ENCODE data around the gene PLEKHS1. TPM values are rescaled to one million over a fixed set of nuclear protein-coding genes. Genes with fewer than 3 reads are reported as not detected.
"Not testable (repeated sequence)": the region's sequence is repeated elsewhere in the genome, so short reads cannot be mapped to it uniquely, and the experiment has no call there.

The PLEKHS1 gene
- polyA plus RNA-seq, 1 of the 3 experiments (the other 2 are of a cell fraction), result not detected

DNA sequence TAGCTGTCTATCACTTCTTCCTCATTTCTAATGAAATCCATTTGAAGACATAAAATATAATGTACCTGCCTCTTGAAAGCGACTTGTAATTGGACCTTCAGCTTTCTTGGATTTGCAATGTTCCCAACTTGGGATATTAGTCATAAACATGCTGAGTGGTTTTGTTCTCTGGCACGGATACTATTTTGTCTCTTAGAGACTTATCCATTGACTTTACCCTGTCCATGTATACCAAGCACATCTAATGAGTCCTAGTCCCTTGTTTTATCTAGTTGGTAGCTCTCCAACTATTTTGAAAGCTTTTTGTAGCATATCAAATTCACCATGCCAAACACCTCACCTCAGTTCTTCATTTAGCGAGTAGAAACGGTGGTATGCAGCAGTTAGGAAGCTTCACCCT is 18.9 kb downstream of the PLEKHS1 start:
- no peaks in the 10 kb centered on the region; the same call in 1 of the 2 replicates for H3K27me3 ChIP-seq (ENCODE audit: insufficient read depth)
- no peak overlapping the region for H3K9ac ChIP-seq
- H3K79me2 ChIP-seq (ENCODE audit: insufficient read depth), result no peaks in the 10 kb centered on the region
- H3K4me3 ChIP-seq (ENCODE audit: low read depth in 2 of 2, low read length in 1 of 2), result no peak overlapping the region
- ChIA-PET CTCF (interaction anchor here (1.0 to 1.1 kb wide), 2 partner anchors 29 to 66 kb away, joined by 3 read pairs; no protein-coding TSS in a partner anchor), POLR2A (no interaction called here)
- H3K4me1 ChIP-seq (ENCODE audit: control insufficient read depth in 1 of 2, insufficient read depth in 2 of 2, low read depth in 1 of 2, low read length in 1 of 2), result no peaks in the 10 kb centered on the region
- TF ChIP-seq NFIC (IDR thresholded peaks at IDR 0.05; ENCODE audit: borderline replicate concordance) (no peak), NRF1 (IDR thresholded peaks at IDR 0.05; ENCODE audit: low read depth, low read length) (no peak), TAF1 (IDR thresholded peaks at IDR 0.05; ENCODE audit: borderline replicate concordance, low read depth, low read length) (no peak), FOSL2 (IDR thresholded peaks at IDR 0.05; ENCODE audit: borderline replicate concordance, low read depth) (no peak), GATA2 (CRISPR knock-in tag; IDR thresholded peaks at IDR 0.05) (no peak), SMC3 (IDR thresholded peaks at IDR 0.05; ENCODE audit: low read depth, low read length) (no peak), POLR2AphosphoS5 (IDR thresholded peaks at IDR 0.05; ENCODE audit: low read depth, low read length) (no peak), MXI1 (IDR thresholded peaks at IDR 0.05; ENCODE audit: low read depth, low read length) (no peak), CHD2 (IDR thresholded peaks at IDR 0.05; ENCODE audit: low read length, partially characterized antibody) (no peak), MEF2A (IDR thresholded peaks at IDR 0.05; ENCODE audit: borderline replicate concordance, low read depth) (no peak), RFX5 (IDR thresholded peaks at IDR 0.05; ENCODE audit: low read length) (no peak)
- TF ChIP-seq, protein P1, sequence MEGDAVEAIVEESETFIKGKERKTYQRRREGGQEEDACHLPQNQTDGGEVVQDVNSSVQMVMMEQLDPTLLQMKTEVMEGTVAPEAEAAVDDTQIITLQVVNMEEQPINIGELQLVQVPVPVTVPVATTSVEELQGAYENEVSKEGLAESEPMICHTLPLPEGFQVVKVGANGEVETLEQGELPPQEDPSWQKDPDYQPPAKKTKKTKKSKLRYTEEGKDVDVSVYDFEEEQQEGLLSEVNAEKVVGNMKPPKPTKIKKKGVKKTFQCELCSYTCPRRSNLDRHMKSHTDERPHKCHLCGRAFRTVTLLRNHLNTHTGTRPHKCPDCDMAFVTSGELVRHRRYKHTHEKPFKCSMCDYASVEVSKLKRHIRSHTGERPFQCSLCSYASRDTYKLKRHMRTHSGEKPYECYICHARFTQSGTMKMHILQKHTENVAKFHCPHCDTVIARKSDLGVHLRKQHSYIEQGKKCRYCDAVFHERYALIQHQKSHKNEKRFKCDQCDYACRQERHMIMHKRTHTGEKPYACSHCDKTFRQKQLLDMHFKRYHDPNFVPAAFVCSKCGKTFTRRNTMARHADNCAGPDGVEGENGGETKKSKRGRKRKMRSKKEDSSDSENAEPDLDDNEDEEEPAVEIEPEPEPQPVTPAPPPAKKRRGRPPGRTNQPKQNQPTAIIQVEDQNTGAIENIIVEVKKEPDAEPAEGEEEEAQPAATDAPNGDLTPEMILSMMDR (IDR thresholded peaks at IDR 0.05), result no peak
- TF ChIP-seq, protein P2, sequence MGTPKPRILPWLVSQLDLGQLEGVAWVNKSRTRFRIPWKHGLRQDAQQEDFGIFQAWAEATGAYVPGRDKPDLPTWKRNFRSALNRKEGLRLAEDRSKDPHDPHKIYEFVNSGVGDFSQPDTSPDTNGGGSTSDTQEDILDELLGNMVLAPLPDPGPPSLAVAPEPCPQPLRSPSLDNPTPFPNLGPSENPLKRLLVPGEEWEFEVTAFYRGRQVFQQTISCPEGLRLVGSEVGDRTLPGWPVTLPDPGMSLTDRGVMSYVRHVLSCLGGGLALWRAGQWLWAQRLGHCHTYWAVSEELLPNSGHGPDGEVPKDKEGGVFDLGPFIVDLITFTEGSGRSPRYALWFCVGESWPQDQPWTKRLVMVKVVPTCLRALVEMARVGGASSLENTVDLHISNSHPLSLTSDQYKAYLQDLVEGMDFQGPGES (IDR thresholded peaks at IDR 0.05; ENCODE audit: low read depth, low read length), result no peak
- TF ChIP-seq, protein P3, sequence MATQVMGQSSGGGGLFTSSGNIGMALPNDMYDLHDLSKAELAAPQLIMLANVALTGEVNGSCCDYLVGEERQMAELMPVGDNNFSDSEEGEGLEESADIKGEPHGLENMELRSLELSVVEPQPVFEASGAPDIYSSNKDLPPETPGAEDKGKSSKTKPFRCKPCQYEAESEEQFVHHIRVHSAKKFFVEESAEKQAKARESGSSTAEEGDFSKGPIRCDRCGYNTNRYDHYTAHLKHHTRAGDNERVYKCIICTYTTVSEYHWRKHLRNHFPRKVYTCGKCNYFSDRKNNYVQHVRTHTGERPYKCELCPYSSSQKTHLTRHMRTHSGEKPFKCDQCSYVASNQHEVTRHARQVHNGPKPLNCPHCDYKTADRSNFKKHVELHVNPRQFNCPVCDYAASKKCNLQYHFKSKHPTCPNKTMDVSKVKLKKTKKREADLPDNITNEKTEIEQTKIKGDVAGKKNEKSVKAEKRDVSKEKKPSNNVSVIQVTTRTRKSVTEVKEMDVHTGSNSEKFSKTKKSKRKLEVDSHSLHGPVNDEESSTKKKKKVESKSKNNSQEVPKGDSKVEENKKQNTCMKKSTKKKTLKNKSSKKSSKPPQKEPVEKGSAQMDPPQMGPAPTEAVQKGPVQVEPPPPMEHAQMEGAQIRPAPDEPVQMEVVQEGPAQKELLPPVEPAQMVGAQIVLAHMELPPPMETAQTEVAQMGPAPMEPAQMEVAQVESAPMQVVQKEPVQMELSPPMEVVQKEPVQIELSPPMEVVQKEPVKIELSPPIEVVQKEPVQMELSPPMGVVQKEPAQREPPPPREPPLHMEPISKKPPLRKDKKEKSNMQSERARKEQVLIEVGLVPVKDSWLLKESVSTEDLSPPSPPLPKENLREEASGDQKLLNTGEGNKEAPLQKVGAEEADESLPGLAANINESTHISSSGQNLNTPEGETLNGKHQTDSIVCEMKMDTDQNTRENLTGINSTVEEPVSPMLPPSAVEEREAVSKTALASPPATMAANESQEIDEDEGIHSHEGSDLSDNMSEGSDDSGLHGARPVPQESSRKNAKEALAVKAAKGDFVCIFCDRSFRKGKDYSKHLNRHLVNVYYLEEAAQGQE (IDR thresholded peaks at IDR 0.05; ENCODE audit: low read depth, low read length), result no peak
- TF ChIP-seq, protein P4, sequence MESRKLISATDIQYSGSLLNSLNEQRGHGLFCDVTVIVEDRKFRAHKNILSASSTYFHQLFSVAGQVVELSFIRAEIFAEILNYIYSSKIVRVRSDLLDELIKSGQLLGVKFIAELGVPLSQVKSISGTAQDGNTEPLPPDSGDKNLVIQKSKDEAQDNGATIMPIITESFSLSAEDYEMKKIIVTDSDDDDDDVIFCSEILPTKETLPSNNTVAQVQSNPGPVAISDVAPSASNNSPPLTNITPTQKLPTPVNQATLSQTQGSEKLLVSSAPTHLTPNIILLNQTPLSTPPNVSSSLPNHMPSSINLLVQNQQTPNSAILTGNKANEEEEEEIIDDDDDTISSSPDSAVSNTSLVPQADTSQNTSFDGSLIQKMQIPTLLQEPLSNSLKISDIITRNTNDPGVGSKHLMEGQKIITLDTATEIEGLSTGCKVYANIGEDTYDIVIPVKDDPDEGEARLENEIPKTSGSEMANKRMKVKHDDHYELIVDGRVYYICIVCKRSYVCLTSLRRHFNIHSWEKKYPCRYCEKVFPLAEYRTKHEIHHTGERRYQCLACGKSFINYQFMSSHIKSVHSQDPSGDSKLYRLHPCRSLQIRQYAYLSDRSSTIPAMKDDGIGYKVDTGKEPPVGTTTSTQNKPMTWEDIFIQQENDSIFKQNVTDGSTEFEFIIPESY (IDR thresholded peaks at IDR 0.05; ENCODE audit: borderline replicate concordance, low read depth), result no peak
- no peaks in the 10 kb centered on the region for H3K9me3 ChIP-seq
- H3K4me2 ChIP-seq, result no peak overlapping the region
- no peaks in the 10 kb centered on the region for H3K9me2 ChIP-seq
- WGBS (ENCODE audit: low lambda C conversion rate), result 51% methylated on average over 4 of the region's 4 CpGs
- DNase-seq, result no peak
- no peak overlapping the region for H2AFZ ChIP-seq (ENCODE audit: low read depth)
- no peaks in the 10 kb centered on the region for H3K36me3 ChIP-seq (replicated peaks in 1 of 2; ENCODE audit: control insufficient read depth in 1 of 2, insufficient read depth in 2 of 2, low read length in 1 of 2)
- H4K20me1 ChIP-seq (ENCODE audit: insufficient read depth), result no peaks in the 10 kb centered on the region
- no peak overlapping the region for H3K27ac ChIP-seq (ENCODE audit: low read depth in 2 of 2, low read length in 1 of 2)
- no peaks in the 10 kb centered on the region for H3F3A ChIP-seq (replicated peaks; ENCODE audit: insufficient read depth)

DNA sequence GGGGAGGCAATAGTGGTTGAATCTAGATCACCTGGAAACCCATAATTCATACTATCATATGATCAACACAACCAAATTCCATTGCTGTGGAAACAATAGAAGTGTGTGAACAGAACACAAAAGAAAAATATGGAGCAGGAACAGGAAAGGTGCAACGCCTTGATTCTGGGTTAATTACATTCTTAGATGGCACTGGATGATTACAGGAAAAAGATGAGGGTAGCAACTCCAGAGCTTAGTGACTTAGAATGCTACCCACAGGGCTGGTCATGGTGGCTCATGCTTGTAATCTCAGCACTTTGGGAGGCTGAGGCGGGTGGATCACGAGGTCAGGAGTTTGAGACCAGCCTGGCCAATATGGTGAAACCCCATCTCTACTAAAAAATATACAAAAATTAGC is 19.6 kb downstream of the PLEKHS1 start:
- DNase-seq; H3K9me2 ChIP-seq; H2AFZ ChIP-seq (ENCODE audit: low read depth); H3K4me2 ChIP-seq; H3K4me1 ChIP-seq (ENCODE audit: control insufficient read depth in 1 of 2, insufficient read depth in 2 of 2, low read depth in 1 of 2, low read length in 1 of 2); H3K36me3 ChIP-seq (replicated peaks in 1 of 2; ENCODE audit: control insufficient read depth in 1 of 2, insufficient read depth in 2 of 2, low read length in 1 of 2); H3F3A ChIP-seq (replicated peaks; ENCODE audit: insufficient read depth); H3K4me3 ChIP-seq (ENCODE audit: low read depth in 2 of 2, low read length in 1 of 2); H3K9ac ChIP-seq; H4K20me1 ChIP-seq (ENCODE audit: insufficient read depth); POLR2A ChIA-PET; H3K27ac ChIP-seq (ENCODE audit: low read depth in 2 of 2, low read length in 1 of 2); H3K79me2 ChIP-seq (ENCODE audit: insufficient read depth); H3K27me3 ChIP-seq (ENCODE audit: insufficient read depth); H3K9me3 ChIP-seq: not testable (repeated sequence)
- 49% methylated on average over 3 of the region's 3 CpGs for WGBS (ENCODE audit: low lambda C conversion rate)
- CTCF ChIA-PET, result interaction anchor here (1.0 to 1.1 kb wide), 2 partner anchors 28 to 67 kb away, joined by 3 read pairs; no protein-coding TSS in a partner anchor

Measured in SK-N-SH (cell line).